NCI-H524 treated with DMSO at 0.1 percent for 48 hours (cell line): ENCODE measurements around the gene RAD9B.
A peak's percentile ranks its signal among the peaks of the same experiment; 100 is the strongest.
"Not testable (repeated sequence)": the region's sequence is repeated elsewhere in the genome, so short reads cannot be mapped to it uniquely, and the experiment has no call there.

Source experiments
- DNase-seq: peaks from one replicate; lab custom pipeline; 2025; lab: John Stamatoyannopoulos, UW

Gene RAD9B

GRCh38 chr12:110528277-110528839 is 26.2 kb downstream of the RAD9B start:
- DNase-seq: no peak

GRCh38 chr12:110530511-110530910 is 28.4 kb downstream of the RAD9B start:
- no peak for DNase-seq

- DNase-seq: no peak
Measured at GRCh38 chr12:110531741-110532333, 29.7 kb downstream of the RAD9B start.

GRCh38 chr12:110532644-110533043 is 30.5 kb downstream of the RAD9B start:
- DNase-seq: no peak

- no peak for DNase-seq
Measured at GRCh38 chr12:110533607-110534006, 31.5 kb downstream of the RAD9B start.

GRCh38 chr12:110534811-110535210 is 32.7 kb downstream of the RAD9B start:
- no peak for DNase-seq

- no peak for DNase-seq
Measured at GRCh38 chr12:110536834-110537604, 34.9 kb downstream of the RAD9B start.

- DNase-seq: no peak
Measured at GRCh38 chr12:110537605-110538409, 35.7 kb downstream of the RAD9B start.

GRCh38 chr12:110538869-110539622 is 36.9 kb downstream of the RAD9B start:
- DNase-seq: no peak

GRCh38 chr12:110540048-110540447 is 37.9 kb downstream of the RAD9B start:
- DNase-seq: no peak

- DNase-seq: peak; percentile 67
Measured at GRCh38 chr12:110543252-110543959, 41.3 kb downstream of the RAD9B start.

- no peak for DNase-seq
Measured at GRCh38 chr12:110543965-110544364, 41.8 kb downstream of the RAD9B start.

- DNase-seq: not testable (repeated sequence)
Measured at GRCh38 chr12:110545259-110545658, 43.1 kb downstream of the RAD9B start.

GRCh38 chr12:110545812-110546211 is 43.7 kb downstream of the RAD9B start:
- no peak for DNase-seq

GRCh38 chr12:110546339-110546738 is 44.2 kb downstream of the RAD9B start:
- DNase-seq: no peak

GRCh38 chr12:110547090-110547489 is 45.0 kb downstream of the RAD9B start:
- DNase-seq: no peak

- DNase-seq: no peak
Measured at GRCh38 chr12:110548678-110549077, 46.5 kb downstream of the RAD9B start.

GRCh38 chr12:110549716-110550115 is 47.6 kb downstream of the RAD9B start:
- no peak for DNase-seq

- DNase-seq: no peak
Measured at GRCh38 chr12:110550981-110551380, 48.9 kb downstream of the RAD9B start.
